Measurements from ENCODE around the gene MAGEA12.
"Not testable (repeated sequence)": the region's sequence is repeated elsewhere in the genome, so short reads cannot be mapped to it uniquely, and the experiment has no call there.

The MAGEA12 gene

GRCh38 chrX:152733261-152733975 lies at the start of gene MAGEA12, which contains the start of gene CSAG1:
MAGEA12 (plus strand) TSS chrX:152733757; CDS start chrX:152736162, 2,405 bp downstream.
CSAG1 (minus strand) TSS chrX:152733721; CDS start chrX:152732460, 1,261 bp downstream.
- H2AFZ ChIP-seq (ENCODE audit: low read length): no peak within 1 kb of the TSS
- no peaks in the 10 kb centered on the region for H3K27me3 ChIP-seq (replicated peaks; ENCODE audit: insufficient read depth, low read length)
- no peak within 1 kb of the TSS for H3K27ac ChIP-seq (ENCODE audit: low read length)
- peak; percentile 5 for DNase-seq
- no peak within 1 kb of the TSS for H3K4me2 ChIP-seq (ENCODE audit: low read depth, low read length)
- no peaks in the 10 kb centered on the region for H3F3A ChIP-seq (ENCODE audit: insufficient read depth, low read length)
- no peaks in the 10 kb centered on the region for H3K4me1 ChIP-seq (ENCODE audit: low read length)
- no peaks in the 10 kb centered on the region for H3K36me3 ChIP-seq (replicated peaks; ENCODE audit: insufficient read depth, low read length)
- no peak within 1 kb of the TSS for H3K4me3 ChIP-seq (ENCODE audit: low read length)
- no peak within 1 kb of the TSS for H3K9ac ChIP-seq (ENCODE audit: low read length)
- no peak for TF ChIP-seq CTCF (IDR thresholded peaks at IDR 0.05; ENCODE audit: low read length)
- no peak for TF ChIP-seq EZH2phosphoT487 (IDR thresholded peaks at IDR 0.05; ENCODE audit: low read length)
- TF ChIP-seq EZH2 (optimal IDR thresholded peaks at IDR 0.05; ENCODE audit: low read depth, low read length): no peak
- no peaks in the 10 kb centered on the region for H3K9me3 ChIP-seq (replicated peaks; ENCODE audit: insufficient read depth, low read length)
- no peaks in the 10 kb centered on the region for H4K20me1 ChIP-seq (ENCODE audit: insufficient read depth, low read length)
- no peaks in the 10 kb centered on the region for H3K9me2 ChIP-seq (replicated peaks; ENCODE audit: insufficient read depth, low read length)
- H3K79me2 ChIP-seq (ENCODE audit: low read length): no peaks in the 10 kb centered on the region

- not testable (repeated sequence) for H3K4me2 ChIP-seq (ENCODE audit: low read depth, low read length); H3K9me2 ChIP-seq (replicated peaks; ENCODE audit: insufficient read depth, low read length); H3K27me3 ChIP-seq (replicated peaks; ENCODE audit: insufficient read depth, low read length); H2AFZ ChIP-seq (ENCODE audit: low read length); H4K20me1 ChIP-seq (ENCODE audit: insufficient read depth, low read length); H3K27ac ChIP-seq (ENCODE audit: low read length); H3K36me3 ChIP-seq (replicated peaks; ENCODE audit: insufficient read depth, low read length); H3K79me2 ChIP-seq (ENCODE audit: low read length); H3K9me3 ChIP-seq (replicated peaks; ENCODE audit: insufficient read depth, low read length); H3K4me1 ChIP-seq (ENCODE audit: low read length); DNase-seq; H3F3A ChIP-seq (ENCODE audit: insufficient read depth, low read length); H3K4me3 ChIP-seq (ENCODE audit: low read length); H3K9ac ChIP-seq (ENCODE audit: low read length)
These were observed 35.3 kb upstream of the MAGEA12 start, which contains the start of gene MAGEA3 for GRCh38 chrX:152697952-152698931. MAGEA3 (plus strand) TSS chrX:152698794; CDS start chrX:152700833, 2,039 bp downstream.

GRCh38 chrX:152700390-152700789 lies 33.2 kb upstream of the MAGEA12 start:
- not testable (repeated sequence) for H3K36me3 ChIP-seq (replicated peaks; ENCODE audit: insufficient read depth, low read length); H3K27me3 ChIP-seq (replicated peaks; ENCODE audit: insufficient read depth, low read length); H3K9ac ChIP-seq (ENCODE audit: low read length); H2AFZ ChIP-seq (ENCODE audit: low read length); H3K4me3 ChIP-seq (ENCODE audit: low read length); H3K4me2 ChIP-seq (ENCODE audit: low read depth, low read length); H3K9me2 ChIP-seq (replicated peaks; ENCODE audit: insufficient read depth, low read length); H3K27ac ChIP-seq (ENCODE audit: low read length); H4K20me1 ChIP-seq (ENCODE audit: insufficient read depth, low read length); H3F3A ChIP-seq (ENCODE audit: insufficient read depth, low read length); H3K4me1 ChIP-seq (ENCODE audit: low read length); H3K79me2 ChIP-seq (ENCODE audit: low read length); DNase-seq; H3K9me3 ChIP-seq (replicated peaks; ENCODE audit: insufficient read depth, low read length)

GRCh38 chrX:152706500-152706899 lies 27.1 kb upstream of the MAGEA12 start:
- H3K4me3 ChIP-seq (ENCODE audit: low read length); H3F3A ChIP-seq (ENCODE audit: insufficient read depth, low read length); H2AFZ ChIP-seq (ENCODE audit: low read length); H3K36me3 ChIP-seq (replicated peaks; ENCODE audit: insufficient read depth, low read length); H4K20me1 ChIP-seq (ENCODE audit: insufficient read depth, low read length); H3K79me2 ChIP-seq (ENCODE audit: low read length); H3K9ac ChIP-seq (ENCODE audit: low read length); H3K4me2 ChIP-seq (ENCODE audit: low read depth, low read length); H3K27ac ChIP-seq (ENCODE audit: low read length); DNase-seq; H3K27me3 ChIP-seq (replicated peaks; ENCODE audit: insufficient read depth, low read length); H3K9me2 ChIP-seq (replicated peaks; ENCODE audit: insufficient read depth, low read length); H3K4me1 ChIP-seq (ENCODE audit: low read length); H3K9me3 ChIP-seq (replicated peaks; ENCODE audit: insufficient read depth, low read length): not testable (repeated sequence)

GRCh38 chrX:152709173-152709572 lies 24.4 kb upstream of the MAGEA12 start, which contains the start of gene CSAG2:
CSAG2 (minus strand) TSS chrX:152709273; CDS start chrX:152709112, 161 bp downstream.
- DNase-seq; H3K36me3 ChIP-seq (replicated peaks; ENCODE audit: insufficient read depth, low read length); H3K27me3 ChIP-seq (replicated peaks; ENCODE audit: insufficient read depth, low read length); H3K27ac ChIP-seq (ENCODE audit: low read length); H3K4me3 ChIP-seq (ENCODE audit: low read length); H4K20me1 ChIP-seq (ENCODE audit: insufficient read depth, low read length); H3K9me2 ChIP-seq (replicated peaks; ENCODE audit: insufficient read depth, low read length); H3K9me3 ChIP-seq (replicated peaks; ENCODE audit: insufficient read depth, low read length); H2AFZ ChIP-seq (ENCODE audit: low read length); H3K79me2 ChIP-seq (ENCODE audit: low read length); H3K4me1 ChIP-seq (ENCODE audit: low read length); H3K9ac ChIP-seq (ENCODE audit: low read length); H3F3A ChIP-seq (ENCODE audit: insufficient read depth, low read length); H3K4me2 ChIP-seq (ENCODE audit: low read depth, low read length): not testable (repeated sequence)

- not testable (repeated sequence) for H3K27ac ChIP-seq (ENCODE audit: low read length); H3K27me3 ChIP-seq (replicated peaks; ENCODE audit: insufficient read depth, low read length); H3K9me3 ChIP-seq (replicated peaks; ENCODE audit: insufficient read depth, low read length); H3F3A ChIP-seq (ENCODE audit: insufficient read depth, low read length); H2AFZ ChIP-seq (ENCODE audit: low read length); H3K79me2 ChIP-seq (ENCODE audit: low read length); H3K4me1 ChIP-seq (ENCODE audit: low read length); H3K9ac ChIP-seq (ENCODE audit: low read length); DNase-seq; H3K9me2 ChIP-seq (replicated peaks; ENCODE audit: insufficient read depth, low read length); H4K20me1 ChIP-seq (ENCODE audit: insufficient read depth, low read length); H3K36me3 ChIP-seq (replicated peaks; ENCODE audit: insufficient read depth, low read length); H3K4me3 ChIP-seq (ENCODE audit: low read length); H3K4me2 ChIP-seq (ENCODE audit: low read depth, low read length)
These were observed 20.4 kb upstream of the MAGEA12 start for GRCh38 chrX:152713195-152713594.

Measured in MM.1S (cell line).